ENCODE results near the gene ARHGEF10L. TPM values are rescaled to one million over a fixed set of nuclear protein-coding genes. Genes with fewer than 3 reads are reported as not detected.
"Not testable (repeated sequence)": the region's sequence is repeated elsewhere in the genome, so short reads cannot be mapped to it uniquely, and the experiment has no call there.

The ARHGEF10L gene
- total and polyA plus RNA-seq, 4 experiments from 2014 or later, result 0.47 to 0.78 TPM; not detected in 2

GRCh38 chr1:17746281-17746680, 206.8 kb downstream of the ARHGEF10L start:
- H3K4me3 ChIP-seq (ENCODE audit: low read length in 2 of 2); CTCF ChIA-PET (ENCODE audit: partially characterized antibody); H3K27ac ChIP-seq (ENCODE audit: low read depth, low read length): not testable (repeated sequence)

GRCh38 chr1:17746920-17747319, 207.4 kb downstream of the ARHGEF10L start:
- H3K36me3 Mint-ChIP-seq, result peaks cover 0 to 3% of the 10 kb centered on the region in 2 donors
- DNase-seq, result no peak
- intact Hi-C loops (cut with micrococcal nuclease), result no loop called here
- CTCF ChIA-PET (ENCODE audit: partially characterized antibody), result no interaction called here
- no peak overlapping the region for H3K4me3 Mint-ChIP-seq
- Histone ChIP-seq H3K27me3 (ENCODE audit: insufficient read depth, low read length) (no peaks in the 10 kb centered on the region), H3K9me3 (ENCODE audit: control insufficient read depth in 1 of 2, low read length in 2 of 2) (no peaks in the 10 kb centered on the region), H3K4me1 (ENCODE audit: insufficient read depth, low read length) (no peaks in the 10 kb centered on the region), H3K4me3 (ENCODE audit: low read length in 2 of 2) (no peak overlapping the region), H3K27ac (ENCODE audit: low read depth, low read length) (no peak overlapping the region), H3K36me3 (ENCODE audit: insufficient read depth, low read length) (no peaks in the 10 kb centered on the region)
- peaks cover 3 to 5% of the 10 kb centered on the region in 2 donors for H3K27me3 Mint-ChIP-seq
- H3K4me1 Mint-ChIP-seq, result no peaks in the 10 kb centered on the region
- POLR2A ChIA-PET (ENCODE audit: partially characterized antibody), result no interaction called here
- peaks cover 0 to 8% (median 2%) of the 10 kb centered on the region in 8 donors for H3K9me3 Mint-ChIP-seq
- H3K27ac Mint-ChIP-seq, result no peak overlapping the region

More at GRCh38 chr1:17746281-17746680, 206.8 kb downstream of the ARHGEF10L start:
- H3K4me3 Mint-ChIP-seq; H3K4me1 Mint-ChIP-seq; H3K4me1 ChIP-seq (ENCODE audit: insufficient read depth, low read length); H3K27me3 ChIP-seq (ENCODE audit: insufficient read depth, low read length); H3K9me3 Mint-ChIP-seq; POLR2A ChIA-PET (ENCODE audit: partially characterized antibody); intact Hi-C loops (cut with micrococcal nuclease); H3K36me3 ChIP-seq (ENCODE audit: insufficient read depth, low read length); H3K27ac Mint-ChIP-seq; H3K27me3 Mint-ChIP-seq; H3K36me3 Mint-ChIP-seq; DNase-seq; H3K9me3 ChIP-seq (ENCODE audit: control insufficient read depth in 1 of 2, low read length in 2 of 2): not testable (repeated sequence)

Other genes starting within 250 kb of the ARHGEF10L start
- under 1 TPM in 1 of 2 experiments, not detected in 1; 0.14 TPM for gene PADI4, start 231.5 kb upstream of the ARHGEF10L start, total RNA-seq
- gene PADI4, start 231.5 kb upstream of the ARHGEF10L start, polyA plus RNA-seq, result under 1 TPM in 1 of 2 donors, not detected in 1; 0.08 TPM
- not detected for gene PADI6, start 167.5 kb upstream of the ARHGEF10L start, total RNA-seq
- gene PADI6, start 167.5 kb upstream of the ARHGEF10L start, polyA plus RNA-seq, result under 1 TPM in 1 of 2 donors, not detected in 1; 0.10 TPM
- 10 to 100 TPM; 38.5 to 41.2 TPM for gene RCC2, start 100.0 kb upstream of the ARHGEF10L start, total RNA-seq
- 10 to 100 TPM in 1 of 2 donors, 1 to 10 TPM in 1; 6.7 to 18.3 TPM for gene RCC2, start 100.0 kb upstream of the ARHGEF10L start, polyA plus RNA-seq
- gene ACTL8, start 215.6 kb downstream of the ARHGEF10L start, total RNA-seq, result not detected
- gene ACTL8, start 215.6 kb downstream of the ARHGEF10L start, polyA plus RNA-seq, result not detected

Data from CD4-positive, alpha-beta memory T cell (primary cell).